ENCODE results near the gene CD2AP.
"Not testable (repeated sequence)": the region's sequence is repeated elsewhere in the genome, so short reads cannot be mapped to it uniquely, and the experiment has no call there.

CD2AP gene

GRCh38 chr6:47529734-47530133 is 52.1 kb downstream of the CD2AP start:
- Histone ChIP-seq H3K27ac (no peak overlapping the region), H3K4me2 (no peak overlapping the region), H3K27me3 (no peaks in the 10 kb centered on the region), H3K4me3 (no peak overlapping the region), H3K4me1 (no peaks in the 10 kb centered on the region), H4K20me1 (0 out of 2 replicates have a peak, but pooled peaks cover 13% of the 10 kb centered on the region), H3K36me3 (peaks cover 52% of the 10 kb centered on the region), H3K9me3 (peaks cover 23% of the 10 kb centered on the region), H3K9ac (no peak overlapping the region)
- TF ChIP-seq Cebpa-rat (IDR thresholded peaks at IDR 0.05): no peak

GRCh38 chr6:47532981-47533585 is 55.5 kb downstream of the CD2AP start:
- Histone ChIP-seq H3K9me3 (peaks cover 12% of the 10 kb centered on the region; the same call in 1 of the 2 replicates), H3K27me3 (no peaks in the 10 kb centered on the region), H3K4me1 (no peaks in the 10 kb centered on the region), H3K36me3 (peaks cover 60% of the 10 kb centered on the region), H3K4me2 (no peak overlapping the region), H3K4me3 (no peak overlapping the region), H3K27ac (no peak overlapping the region), H4K20me1 (0 out of 2 replicates have a peak, but pooled peaks cover 13% of the 10 kb centered on the region), H3K9ac (no peak overlapping the region)
- no peak for TF ChIP-seq Cebpa-rat (IDR thresholded peaks at IDR 0.05)

GRCh38 chr6:47534063-47534462 is 56.5 kb downstream of the CD2AP start:
- TF ChIP-seq Cebpa-rat (IDR thresholded peaks at IDR 0.05): no peak
- 0 out of 2 replicates have a peak, but pooled peaks cover 3% of the 10 kb centered on the region for H4K20me1 ChIP-seq
- H3K4me2 ChIP-seq: no peak overlapping the region
- no peaks in the 10 kb centered on the region for H3K4me1 ChIP-seq
- H3K27ac ChIP-seq: no peak overlapping the region
- H3K36me3 ChIP-seq: peaks cover 57% of the 10 kb centered on the region
- H3K9me3 ChIP-seq: peaks cover 6% of the 10 kb centered on the region; the same call in 1 of the 2 replicates
- no peaks in the 10 kb centered on the region for H3K27me3 ChIP-seq
- H3K4me3 ChIP-seq: no peak overlapping the region
- H3K9ac ChIP-seq: no peak overlapping the region

DNA sequence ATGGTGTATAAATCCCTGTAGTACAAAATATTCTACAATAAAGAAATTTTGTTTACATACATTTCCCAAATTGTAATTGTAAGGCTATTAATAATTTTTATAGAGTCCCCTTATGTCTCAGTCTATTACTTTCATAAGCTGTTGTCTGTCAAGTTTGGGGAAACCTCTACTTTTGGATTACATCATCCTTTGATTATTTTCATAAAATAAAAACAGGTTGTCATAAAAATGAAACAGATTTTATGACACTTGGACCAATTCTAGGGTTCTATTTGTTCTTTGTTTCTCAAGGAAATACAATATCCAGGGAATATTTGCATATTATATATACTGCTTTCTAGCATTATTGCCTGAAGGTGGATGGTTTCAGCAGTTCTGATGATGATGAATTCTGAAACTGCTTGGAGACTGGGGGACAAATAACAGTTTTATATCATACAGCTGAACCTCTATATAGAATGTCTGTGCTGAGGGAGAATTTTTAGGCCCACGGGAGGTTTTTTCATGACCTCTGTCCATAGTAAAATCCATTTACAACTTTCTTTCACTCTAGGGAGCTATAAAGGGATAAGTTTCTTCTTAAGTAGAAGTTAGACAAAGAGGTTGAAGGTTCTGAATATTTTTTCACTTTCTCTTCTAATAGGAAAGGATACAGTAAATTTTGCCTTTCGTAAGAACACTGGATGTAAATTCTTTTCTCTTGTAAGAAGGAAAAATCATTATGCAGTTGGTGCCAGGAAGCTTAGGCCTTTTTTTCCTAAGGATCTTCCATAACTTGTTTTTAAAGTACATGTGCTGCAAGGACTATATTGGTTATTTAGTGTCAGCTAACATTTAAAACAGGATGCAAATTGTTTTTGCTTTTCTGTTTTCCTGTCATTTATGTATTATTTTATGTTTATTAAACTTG is 58.0 kb downstream of the CD2AP start:
- H3K27ac ChIP-seq: no peak overlapping the region
- no peaks in the 10 kb centered on the region for H3K27me3 ChIP-seq
- no peaks in the 10 kb centered on the region for H4K20me1 ChIP-seq
- 0 out of 2 replicates have a peak, but pooled peaks cover 4% of the 10 kb centered on the region for H3K9me3 ChIP-seq
- no peak overlapping the region for H3K9ac ChIP-seq
- no peaks in the 10 kb centered on the region for H3K4me1 ChIP-seq
- TF ChIP-seq Cebpa-rat (IDR thresholded peaks at IDR 0.05): no peak
- H3K4me3 ChIP-seq: no peak overlapping the region
- no peak overlapping the region for H3K4me2 ChIP-seq
- H3K36me3 ChIP-seq: peaks cover 51% of the 10 kb centered on the region

GRCh38 chr6:47536816-47537401 is 59.3 kb downstream of the CD2AP start:
- H4K20me1 ChIP-seq: no peaks in the 10 kb centered on the region
- H3K27me3 ChIP-seq: no peaks in the 10 kb centered on the region
- no peak for TF ChIP-seq Cebpa-rat (IDR thresholded peaks at IDR 0.05)
- H3K4me2 ChIP-seq: no peak overlapping the region
- H3K4me3 ChIP-seq: no peak overlapping the region
- no peak overlapping the region for H3K27ac ChIP-seq
- no peak overlapping the region for H3K9ac ChIP-seq
- no peaks in the 10 kb centered on the region for H3K9me3 ChIP-seq
- H3K4me1 ChIP-seq: no peaks in the 10 kb centered on the region
- peaks cover 48% of the 10 kb centered on the region for H3K36me3 ChIP-seq

DNA sequence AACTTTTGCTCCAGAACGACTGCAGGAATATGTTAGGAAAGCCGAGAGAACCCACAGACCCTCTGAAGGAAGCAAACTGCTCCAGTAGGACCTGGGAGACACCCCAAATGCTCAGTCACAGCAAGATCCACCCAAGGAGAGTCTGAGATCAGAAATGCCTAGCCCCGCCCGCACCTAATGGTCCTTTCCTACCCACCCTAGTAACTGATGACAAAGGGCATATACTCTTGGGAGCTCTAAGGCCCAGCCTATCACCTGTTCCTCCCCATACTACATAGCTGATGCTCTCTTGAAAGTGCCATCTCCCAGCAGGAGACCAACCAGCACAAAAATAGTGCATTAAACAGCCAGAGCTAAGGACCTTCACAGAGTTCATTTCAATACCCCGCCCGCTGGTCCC is 67.6 kb downstream of the CD2AP start:
- TF ChIP-seq Cebpa-rat (IDR thresholded peaks at IDR 0.05): no peak
- H4K20me1 ChIP-seq: no peaks in the 10 kb centered on the region
- H3K4me2 ChIP-seq: no peak overlapping the region
- no peak overlapping the region for H3K9ac ChIP-seq
- H3K4me3 ChIP-seq: no peak overlapping the region
- H3K9me3 ChIP-seq: peaks cover 29% of the 10 kb centered on the region
- H3K4me1 ChIP-seq: no peaks in the 10 kb centered on the region
- peaks cover 65% of the 10 kb centered on the region for H3K36me3 ChIP-seq
- H3K27ac ChIP-seq: no peak overlapping the region
- H3K27me3 ChIP-seq: no peaks in the 10 kb centered on the region

DNA sequence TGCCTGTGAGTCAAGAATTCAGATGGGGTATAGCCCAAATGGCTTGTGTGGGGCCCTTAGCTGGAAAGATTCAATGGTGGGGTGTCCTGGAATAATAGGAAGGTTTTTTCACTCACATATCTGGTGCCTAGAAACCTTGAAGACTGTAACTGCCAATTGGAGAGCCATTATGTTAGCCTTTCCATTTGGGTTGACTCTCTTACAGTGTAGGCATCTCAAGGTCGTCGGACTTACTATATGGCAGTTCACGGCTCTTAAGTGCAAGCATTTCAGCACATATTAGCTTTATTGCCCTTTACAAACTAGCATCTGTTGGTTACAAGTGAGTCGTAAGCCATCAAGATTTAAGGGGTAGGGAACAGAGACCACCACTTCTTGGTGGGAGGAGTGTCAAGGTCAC is 74.1 kb downstream of the CD2AP start:
- no peak overlapping the region for H3K27ac ChIP-seq
- H3K9me3 ChIP-seq: peaks cover 14% of the 10 kb centered on the region
- no peaks in the 10 kb centered on the region for H3K27me3 ChIP-seq

GRCh38 chr6:47552319-47552718 is 74.7 kb downstream of the CD2AP start:
- H3K27me3 ChIP-seq: no peaks in the 10 kb centered on the region
- no peak overlapping the region for H3K4me3 ChIP-seq
- no peak overlapping the region for H3K4me2 ChIP-seq
- H3K36me3 ChIP-seq: peaks cover 43% of the 10 kb centered on the region
- H3K4me1 ChIP-seq: no peaks in the 10 kb centered on the region
- H3K27ac ChIP-seq: no peak overlapping the region
- no peaks in the 10 kb centered on the region for H4K20me1 ChIP-seq
- no peak overlapping the region for H3K9ac ChIP-seq
- H3K9me3 ChIP-seq: peaks cover 12% of the 10 kb centered on the region
- no peak for TF ChIP-seq Cebpa-rat (IDR thresholded peaks at IDR 0.05)

More for the DNA sequence above, 74.1 kb downstream of the CD2AP start:
- Histone ChIP-seq H3K4me2 (no peak overlapping the region), H3K9ac (no peak overlapping the region), H4K20me1 (no peaks in the 10 kb centered on the region), H3K4me1 (no peaks in the 10 kb centered on the region), H3K36me3 (peaks cover 47% of the 10 kb centered on the region), H3K4me3 (no peak overlapping the region)
- no peak for TF ChIP-seq Cebpa-rat (IDR thresholded peaks at IDR 0.05)

GRCh38 chr6:47553243-47553642 is 75.7 kb downstream of the CD2AP start:
- H3K4me2 ChIP-seq, H3K27ac ChIP-seq, H3K27me3 ChIP-seq, H3K9ac ChIP-seq, H4K20me1 ChIP-seq, H3K4me3 ChIP-seq, H3K4me1 ChIP-seq: not testable (repeated sequence)
- peaks cover 38% of the 10 kb centered on the region for H3K36me3 ChIP-seq
- H3K9me3 ChIP-seq: peaks cover 17% of the 10 kb centered on the region

DNA sequence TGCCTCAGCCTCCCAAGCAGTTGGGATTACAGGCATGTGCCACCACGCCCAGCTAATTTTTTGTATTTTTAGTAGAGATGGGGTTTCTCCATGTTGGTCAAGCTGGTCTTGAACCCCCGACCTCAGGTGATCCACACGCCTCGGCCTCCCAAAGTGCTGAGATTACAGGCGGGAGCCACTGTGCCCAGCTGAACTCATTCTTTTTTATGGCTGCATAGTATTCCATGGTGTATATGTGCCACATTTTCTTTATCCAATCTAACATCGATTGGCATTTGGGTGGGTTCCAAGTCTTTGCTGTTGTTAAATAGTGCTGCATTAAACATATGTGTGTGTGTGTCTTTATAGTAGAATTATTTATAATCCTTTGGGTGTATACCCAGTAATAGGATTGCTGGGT is 78.9 kb downstream of the CD2AP start:
- Histone ChIP-seq H3K9me3 (peaks cover 17% of the 10 kb centered on the region), H3K36me3 (peaks cover 30% of the 10 kb centered on the region)

More for the DNA sequence above, 78.9 kb downstream of the CD2AP start:
- H3K27ac ChIP-seq, H4K20me1 ChIP-seq, H3K9ac ChIP-seq, H3K4me3 ChIP-seq, H3K27me3 ChIP-seq, H3K4me2 ChIP-seq, H3K4me1 ChIP-seq: not testable (repeated sequence)

All from BLaER1 (cell line).